ENCODE measurements around the gene ATG7. TPM values are rescaled to one million over a fixed set of nuclear protein-coding genes. Genes with fewer than 3 reads are reported as not detected.
"Not testable (repeated sequence)": the region's sequence is repeated elsewhere in the genome, so short reads cannot be mapped to it uniquely, and the experiment has no call there.

Gene ATG7
- total RNA-seq, 2 donors from 2014 or later: 34.0 to 36.9 TPM

- Mint-ChIP-seq H3K4me3 (no peak overlapping the region), H3K36me3 (ENCODE audit: low read depth) (peaks cover 2% of the 10 kb centered on the region), H3K27ac (no peak overlapping the region), H3K27me3 (no peaks in the 10 kb centered on the region), H3K4me1 (peaks cover 14% of the 10 kb centered on the region)
- no peaks in the 10 kb centered on the region for H3K9me3 ChIP-seq (ENCODE audit: control insufficient read depth, low read length, poor library complexity, severe bottlenecking)
- ATAC-seq (no peak), DNase-seq (no peak)
Measured at GRCh38 chr3:11567516-11568467, 295.6 kb downstream of the ATG7 start.

GRCh38 chr3:11568503-11569155, 296.4 kb downstream of the ATG7 start:
- Mint-ChIP-seq H3K4me1 (peaks cover 15% of the 10 kb centered on the region), H3K27ac (peak overlapping the region; percentile 91), H3K4me3 (no peak overlapping the region), H3K36me3 (ENCODE audit: low read depth) (peaks cover 4% of the 10 kb centered on the region), H3K27me3 (no peaks in the 10 kb centered on the region)
- H3K9me3 ChIP-seq (ENCODE audit: control insufficient read depth, low read length, poor library complexity, severe bottlenecking): no peaks in the 10 kb centered on the region
- ATAC-seq (no peak), DNase-seq (no peak)

GRCh38 chr3:11569156-11569741, 297.1 kb downstream of the ATG7 start:
- peaks cover 15% of the 10 kb centered on the region for H3K4me1 Mint-ChIP-seq
- peaks cover 5% of the 10 kb centered on the region for H3K36me3 Mint-ChIP-seq (ENCODE audit: low read depth)

GRCh38 chr3:11570251-11570650, 298.1 kb downstream of the ATG7 start:
- no peaks in the 10 kb centered on the region for H3K9me3 ChIP-seq (ENCODE audit: control insufficient read depth, low read length, poor library complexity, severe bottlenecking)
- no peak overlapping the region for H3K4me3 Mint-ChIP-seq
- DNase-seq: no peak
- H3K27ac Mint-ChIP-seq: peak overlapping the region; percentile 74
- H3K27me3 Mint-ChIP-seq: no peaks in the 10 kb centered on the region
- ATAC-seq: no peak
- peaks cover 15% of the 10 kb centered on the region for H3K4me1 Mint-ChIP-seq
- H3K36me3 Mint-ChIP-seq (ENCODE audit: low read depth): peaks cover 5% of the 10 kb centered on the region

More at GRCh38 chr3:11569156-11569741, 297.1 kb downstream of the ATG7 start:
- no peaks in the 10 kb centered on the region for H3K9me3 ChIP-seq (ENCODE audit: control insufficient read depth, low read length, poor library complexity, severe bottlenecking)
- Mint-ChIP-seq H3K4me3 (peak overlapping the region; percentile 58), H3K27ac (peak overlapping the region; percentile 91), H3K27me3 (no peaks in the 10 kb centered on the region)
- no peak for ATAC-seq
- DNase-seq: no peak

GRCh38 chr3:11570789-11571495, 298.7 kb downstream of the ATG7 start:
- H3K4me3 Mint-ChIP-seq: no peak overlapping the region

GRCh38 chr3:11572660-11573059, 300.5 kb downstream of the ATG7 start:
- H3K4me1 Mint-ChIP-seq: peaks cover 18% of the 10 kb centered on the region
- H3K9me3 ChIP-seq (ENCODE audit: control insufficient read depth, low read length, poor library complexity, severe bottlenecking); H3K4me3 Mint-ChIP-seq; H3K27me3 Mint-ChIP-seq; H3K36me3 Mint-ChIP-seq (ENCODE audit: low read depth); DNase-seq; ATAC-seq: not testable (repeated sequence)
- peak overlapping the region; percentile 69 for H3K27ac Mint-ChIP-seq

More at GRCh38 chr3:11570789-11571495, 298.7 kb downstream of the ATG7 start:
- H3K4me1 Mint-ChIP-seq: peaks cover 17% of the 10 kb centered on the region
- ATAC-seq: no peak
- DNase-seq: no peak
- no peaks in the 10 kb centered on the region for H3K9me3 ChIP-seq (ENCODE audit: control insufficient read depth, low read length, poor library complexity, severe bottlenecking)
- peak overlapping the region; percentile 74 for H3K27ac Mint-ChIP-seq
- H3K27me3 Mint-ChIP-seq: no peaks in the 10 kb centered on the region
- H3K36me3 Mint-ChIP-seq (ENCODE audit: low read depth): peaks cover 5% of the 10 kb centered on the region

GRCh38 chr3:11574981-11575669, 302.9 kb downstream of the ATG7 start:
- Mint-ChIP-seq H3K27ac (no peak overlapping the region), H3K27me3 (no peaks in the 10 kb centered on the region), H3K36me3 (ENCODE audit: low read depth) (peaks cover 3% of the 10 kb centered on the region), H3K4me3 (no peak overlapping the region), H3K4me1 (peaks cover 23% of the 10 kb centered on the region)
- H3K9me3 ChIP-seq (ENCODE audit: control insufficient read depth, low read length, poor library complexity, severe bottlenecking): no peaks in the 10 kb centered on the region
- ATAC-seq: no peak
- no peak for DNase-seq

- Mint-ChIP-seq H3K4me3 (no peak overlapping the region), H3K4me1 (peaks cover 22% of the 10 kb centered on the region), H3K27ac (no peak overlapping the region), H3K36me3 (ENCODE audit: low read depth) (peaks cover 3% of the 10 kb centered on the region), H3K27me3 (no peaks in the 10 kb centered on the region)
- no peak for DNase-seq
- no peaks in the 10 kb centered on the region for H3K9me3 ChIP-seq (ENCODE audit: control insufficient read depth, low read length, poor library complexity, severe bottlenecking)
- no peak for ATAC-seq
Measured at GRCh38 chr3:11575677-11576076, 303.5 kb downstream of the ATG7 start.

GRCh38 chr3:11576453-11576852, 304.3 kb downstream of the ATG7 start:
- H3K9me3 ChIP-seq (ENCODE audit: control insufficient read depth, low read length, poor library complexity, severe bottlenecking): no peaks in the 10 kb centered on the region

GRCh38 chr3:11578169-11578568, 306.0 kb downstream of the ATG7 start:
- ATAC-seq (no peak), DNase-seq (no peak)
- no peaks in the 10 kb centered on the region for H3K27me3 Mint-ChIP-seq
- H3K27ac Mint-ChIP-seq: no peak overlapping the region
- peaks cover 26% of the 10 kb centered on the region for H3K4me1 Mint-ChIP-seq
- peaks cover 3% of the 10 kb centered on the region for H3K36me3 Mint-ChIP-seq (ENCODE audit: low read depth)
- H3K4me3 Mint-ChIP-seq: no peak overlapping the region
- H3K9me3 ChIP-seq (ENCODE audit: control insufficient read depth, low read length, poor library complexity, severe bottlenecking): no peaks in the 10 kb centered on the region

More at GRCh38 chr3:11576453-11576852, 304.3 kb downstream of the ATG7 start:
- DNase-seq: no peak
- H3K4me1 Mint-ChIP-seq: peaks cover 20% of the 10 kb centered on the region
- H3K27ac Mint-ChIP-seq: peak overlapping the region; percentile 63
- no peaks in the 10 kb centered on the region for H3K27me3 Mint-ChIP-seq
- ATAC-seq: no peak
- no peak overlapping the region for H3K4me3 Mint-ChIP-seq
- H3K36me3 Mint-ChIP-seq (ENCODE audit: low read depth): peaks cover 3% of the 10 kb centered on the region

GRCh38 chr3:11580645-11581044, 308.4 kb downstream of the ATG7 start:
- H3K9me3 ChIP-seq (ENCODE audit: control insufficient read depth, low read length, poor library complexity, severe bottlenecking): no peaks in the 10 kb centered on the region
- H3K36me3 Mint-ChIP-seq (ENCODE audit: low read depth): no peaks in the 10 kb centered on the region
- H3K27ac Mint-ChIP-seq: no peak overlapping the region
- no peaks in the 10 kb centered on the region for H3K27me3 Mint-ChIP-seq
- ATAC-seq: no peak
- no peak overlapping the region for H3K4me3 Mint-ChIP-seq
- H3K4me1 Mint-ChIP-seq: peaks cover 39% of the 10 kb centered on the region
- DNase-seq: no peak
